Measurements from ENCODE around the gene ASF1B.
A peak's percentile ranks its signal among the peaks of the same experiment; 100 is the strongest.

The ASF1B gene

DNA sequence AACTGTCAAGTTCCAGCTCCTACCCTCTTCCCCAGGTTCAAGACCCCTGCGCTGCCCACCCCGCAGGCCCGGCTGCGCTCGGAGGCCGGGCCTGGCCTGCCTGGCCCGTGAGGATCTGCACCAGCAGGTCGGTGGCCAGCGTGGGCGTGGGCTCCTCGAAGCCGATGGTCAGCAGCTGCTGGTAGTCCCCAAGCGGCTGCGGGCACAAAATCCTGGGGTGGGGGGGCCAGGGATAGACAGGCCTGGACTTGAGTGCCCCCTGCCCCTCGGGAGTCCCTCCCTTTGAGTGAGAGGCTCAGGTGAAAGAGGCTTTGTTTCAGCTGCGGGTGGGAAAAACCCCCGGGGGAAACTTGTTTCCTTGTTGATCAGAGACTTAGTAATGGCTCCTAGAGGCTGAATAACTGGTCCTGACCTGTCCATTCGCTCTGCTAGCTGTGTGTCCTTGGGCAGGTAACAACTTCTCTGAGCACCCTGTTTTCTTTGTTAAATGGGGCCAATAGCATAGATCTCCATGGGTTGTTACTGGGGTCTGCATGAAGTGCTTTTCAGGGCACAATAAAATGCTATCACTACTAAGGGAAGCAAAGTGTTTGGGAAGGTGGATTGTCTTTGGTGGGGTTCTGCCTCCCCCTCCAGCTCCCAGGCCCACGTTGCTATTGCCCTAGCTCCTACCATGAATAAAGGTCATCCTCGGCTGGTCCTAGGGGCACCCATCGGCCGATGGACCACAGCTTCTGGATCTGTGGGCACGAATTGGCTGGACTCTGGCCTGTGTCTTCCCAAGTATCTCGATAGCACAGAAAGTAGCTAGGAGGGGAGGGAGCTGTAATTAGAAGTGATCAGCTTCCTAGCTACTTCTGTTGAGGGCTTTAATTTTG lies 54.4 kb downstream of the ASF1B start:
- peak; percentile 35 to 61 for DNase-seq

DNA sequence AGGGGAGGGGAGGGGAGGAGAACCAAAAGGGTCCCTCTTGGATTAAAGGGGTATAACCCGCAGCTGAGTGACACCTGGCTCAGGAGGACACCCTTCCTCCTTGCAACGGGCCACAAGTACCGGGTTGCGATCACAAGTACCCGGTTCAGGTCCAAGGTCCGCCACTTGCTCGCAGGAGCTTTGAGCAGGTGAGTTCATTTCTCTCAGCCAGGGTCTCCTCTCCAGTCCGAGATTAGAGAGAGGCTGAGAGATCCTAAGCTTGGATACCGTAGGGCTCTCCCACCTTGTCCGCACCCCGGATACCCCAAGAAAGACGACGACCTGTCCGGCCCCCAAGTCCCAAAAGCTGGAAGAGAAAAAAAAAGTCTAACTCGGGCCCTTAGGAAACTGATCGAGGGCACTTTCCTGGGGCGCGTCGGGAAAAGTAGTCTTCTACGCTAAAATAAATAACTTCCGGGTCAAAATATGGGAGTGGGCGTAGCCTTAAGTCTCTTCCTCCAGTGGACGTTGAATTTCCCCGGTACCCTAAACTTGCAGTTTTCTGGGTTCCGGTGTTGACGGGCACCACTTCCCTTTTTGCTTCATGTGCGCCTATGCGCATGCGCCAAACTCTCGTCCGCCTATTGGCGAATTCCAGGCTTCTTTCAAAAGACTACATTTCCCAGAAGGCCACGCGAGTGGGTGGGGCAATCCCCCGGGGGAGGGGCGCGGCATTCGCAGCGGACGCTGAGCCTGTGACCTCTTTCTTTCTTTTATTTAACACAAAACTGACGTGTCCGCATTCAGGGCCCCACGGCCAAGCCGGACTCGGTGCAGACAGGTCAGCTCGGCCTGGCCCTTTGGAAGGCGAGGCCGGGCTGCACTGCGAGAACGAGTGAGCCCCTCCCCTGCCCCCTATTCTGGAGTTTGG lies 55.2 kb downstream of the ASF1B start:
- DNase-seq: peak; percentile 99 to 100

DNA sequence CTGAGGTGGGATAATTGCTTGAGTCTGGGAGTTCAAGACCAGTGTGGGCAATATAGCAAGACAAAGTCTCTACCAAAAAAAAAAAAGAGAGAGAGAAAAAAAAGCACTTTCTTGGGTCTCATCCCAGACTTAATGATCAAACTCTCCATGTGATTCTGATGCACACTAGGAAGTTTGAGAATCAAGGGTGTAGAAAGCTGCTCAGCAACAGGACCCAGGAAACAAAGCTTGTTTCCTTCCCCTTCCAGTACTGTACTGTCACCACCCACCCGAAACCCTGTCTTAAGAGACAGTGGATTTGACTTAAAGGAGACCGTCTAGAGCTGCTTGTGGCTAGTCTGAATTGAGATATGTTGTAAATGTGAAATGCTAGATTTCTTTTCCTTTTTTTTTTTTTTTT lies 58.0 kb downstream of the ASF1B start:
- DNase-seq: no peak

- DNase-seq: no peak
These were observed 62.2 kb downstream of the ASF1B start for GRCh38 chr19:14073925-14074838.

GRCh38 chr19:14073261-14073924 lies 63.0 kb downstream of the ASF1B start:
- peak; percentile 77 to 81 for DNase-seq

DNA sequence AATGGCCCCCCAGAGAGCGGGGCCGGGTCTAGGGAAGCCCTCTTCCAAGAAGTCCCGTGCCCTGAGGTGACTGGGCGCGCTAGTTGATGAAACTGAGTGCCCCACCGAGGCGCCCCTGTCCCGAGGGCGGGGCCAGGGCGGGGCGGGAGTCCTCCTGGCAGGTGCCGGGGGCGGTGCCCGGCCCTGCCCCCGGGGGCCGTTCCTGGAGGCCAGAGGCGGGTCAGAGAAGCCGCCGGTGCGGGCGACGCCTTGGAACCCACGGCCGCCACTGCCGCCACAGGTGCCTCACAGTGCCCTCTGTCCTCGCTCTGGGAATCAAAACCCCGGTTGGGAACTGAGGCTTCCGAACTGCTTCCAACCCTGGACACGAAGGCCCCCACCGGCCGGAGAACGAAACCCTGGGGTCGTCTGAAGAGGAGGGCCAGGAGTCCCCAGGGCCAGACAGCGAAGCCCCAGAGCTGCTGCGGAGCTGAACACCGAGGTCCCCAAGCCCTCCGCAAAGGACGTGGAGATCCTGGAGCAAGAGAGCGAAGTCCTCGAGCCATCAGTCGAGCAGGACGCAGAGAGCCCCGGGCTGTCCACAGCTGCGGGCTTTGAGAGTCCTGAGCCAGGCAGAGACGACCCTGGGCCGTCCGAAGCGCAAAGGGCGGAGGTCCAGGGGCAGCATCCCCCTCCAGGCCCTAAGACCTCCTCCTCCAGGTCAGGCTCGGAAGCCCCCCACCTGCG lies 63.7 kb downstream of the ASF1B start, which contains the start of gene MISP3:
Gene MISP3 (plus strand): TSS at position 252 of the 726 bp plus-strand sequence. CDS start 524 bp downstream, outside the sequence.
- peak; percentile 27 to 37 for DNase-seq

DNA sequence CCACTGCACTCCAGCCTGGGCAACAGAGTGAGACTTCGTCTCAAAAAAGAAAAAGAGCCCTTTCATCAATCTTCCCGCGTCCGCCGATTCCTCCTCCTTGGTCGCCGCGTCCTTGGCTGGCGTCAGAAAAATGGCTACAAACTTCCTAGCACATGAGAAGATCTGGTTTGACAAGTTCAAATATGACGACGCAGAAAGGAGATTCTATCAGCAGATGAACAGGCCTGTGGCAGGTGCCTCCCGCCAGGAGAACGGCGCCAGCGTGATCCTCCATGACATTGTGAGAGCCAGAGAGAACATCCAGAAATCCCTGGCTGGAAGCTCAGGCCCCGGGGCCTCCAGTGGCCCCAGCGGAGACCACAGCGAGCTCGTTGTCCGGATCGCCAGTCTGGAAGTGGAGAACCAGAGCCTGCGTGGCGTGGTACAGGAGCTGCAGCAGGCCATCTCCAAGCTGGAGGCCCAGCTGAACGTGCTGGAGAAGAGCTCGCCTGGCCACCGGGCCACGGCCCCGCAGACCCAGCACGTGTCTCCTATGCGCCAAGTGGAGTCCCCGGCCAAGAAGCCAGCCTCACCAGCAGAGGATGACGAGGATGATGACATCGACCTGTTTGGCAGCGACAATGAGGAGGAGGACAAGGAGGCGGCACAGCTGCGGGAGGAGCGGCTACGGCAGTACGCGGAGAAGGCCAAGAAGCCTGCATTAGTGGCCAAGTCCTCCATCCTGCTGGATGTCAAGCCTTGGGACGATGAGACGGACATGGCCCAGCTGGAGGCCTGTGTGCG lies 65.9 kb downstream of the ASF1B start:
- no peak for DNase-seq
